CD8-positive, alpha-beta memory T cell (primary cell): ENCODE results near the gene SLF1. TPM values are rescaled to one million over a fixed set of nuclear protein-coding genes. Genes with fewer than 3 reads are reported as not detected.
A peak's percentile ranks its signal among the peaks of the same experiment; 100 is the strongest.
"Not testable (repeated sequence)": the region's sequence is repeated elsewhere in the genome, so short reads cannot be mapped to it uniquely, and the experiment has no call there.

Experiments used
- CTCF ChIA-PET: fragments of 350-600 bp; sonication (Branson Sonifier 250); formaldehyde crosslinking; loops from one replicate; lab custom pipeline; 2021; ENCODE audit warnings: antibody characterized with exemption; lab: Charles Lee
- POLR2A ChIA-PET: fragments of 350-600 bp; sonication (Branson Sonifier 250); formaldehyde crosslinking; loops from one replicate; lab custom pipeline; 2021; ENCODE audit warnings: antibody characterized with exemption; lab: Charles Lee
- DNase-seq, 5 donors: peaks; one replicate each; pipeline versions ENCODE4 v3.0.0 to v3.0.0-alpha.2; 2020 to 2022; ENCODE audit warnings: mixed read lengths in 1 of 5
- H3K27ac ChIP-seq: one replicate; pipeline ENCODE4 v1.7.0; 2013; ENCODE audit warnings: low read depth, mild to moderate bottlenecking, low read length, moderate library complexity
- H3K27me3 ChIP-seq: 2 replicates; pipeline ENCODE4 v1.7.0; 2013; ENCODE audit warnings: low read length, mild to moderate bottlenecking; ENCODE audit not compliant: insufficient read depth, poor library complexity, severe bottlenecking
- H3K36me3 ChIP-seq: 2 replicates; pipeline ENCODE4 v1.7.0; 2013; ENCODE audit warnings: mild to moderate bottlenecking, low read length, moderate library complexity; ENCODE audit not compliant: insufficient read depth
- H3K4me1 ChIP-seq: 2 replicates; pipeline ENCODE4 v1.7.0; 2013; ENCODE audit warnings: mild to moderate bottlenecking, low read length, moderate library complexity; ENCODE audit not compliant: insufficient read depth
- H3K4me3 ChIP-seq: 2 replicates; pipeline ENCODE4 v1.7.0; 2013; ENCODE audit warnings: mild to moderate bottlenecking, low read length
- H3K9me3 ChIP-seq: 2 replicates; pipeline ENCODE4 v1.7.0; 2013; ENCODE audit warnings: mild to moderate bottlenecking, low read length
- H3K27ac Mint-ChIP-seq, 8 donors: one replicate each; pipeline ENCODE4 v1.8.0; 2020 to 2021; ENCODE audit warnings: mixed read lengths in 8 of 8, mild to moderate bottlenecking in 6 of 8, inconsistent platforms in 3 of 8, moderate library complexity in 3 of 8
- H3K27me3 Mint-ChIP-seq, 2 donors: one replicate each; pipeline ENCODE4 v1.8.0; 2020 to 2021; ENCODE audit warnings: mixed read lengths in 2 of 2, mild to moderate bottlenecking in 1 of 2, moderate library complexity in 1 of 2
- H3K36me3 Mint-ChIP-seq, 3 donors: one replicate each; pipeline ENCODE4 v1.8.0; 2020 to 2021; ENCODE audit warnings: mixed read lengths in 3 of 3, inconsistent platforms in 1 of 3, mild to moderate bottlenecking in 1 of 3
- H3K4me1 Mint-ChIP-seq, 3 donors: one replicate each; pipeline ENCODE4 v1.8.0; 2020 to 2021; ENCODE audit warnings: mixed read lengths in 3 of 3, inconsistent platforms in 1 of 3, mild to moderate bottlenecking in 1 of 3
- H3K4me3 Mint-ChIP-seq, 7 donors: one replicate each; pipeline ENCODE4 v1.8.0; 2020 to 2021; ENCODE audit warnings: mixed read lengths in 7 of 7, mild to moderate bottlenecking in 6 of 7, moderate library complexity in 4 of 7, inconsistent platforms in 2 of 7
- H3K9me3 Mint-ChIP-seq, 5 donors: one replicate each; pipeline ENCODE4 v1.8.0; 2020 to 2022; ENCODE audit warnings: mixed read lengths in 5 of 5, mild to moderate bottlenecking in 3 of 5, moderate library complexity in 2 of 5, inconsistent platforms in 1 of 5
- polyA plus RNA-seq: library from polyadenylated mRNA; unstranded; fragments of 300-500 nt; fragmentation: Illumina TruSeq; gene quantifications from one replicate; pipeline ENCODE4 v1.2.3, GENCODE V29; 2021
- total RNA-seq, 2 experiments: library from RNA; stranded (reverse); gene quantifications; one replicate each; pipeline ENCODE4 v1.2.3, GENCODE V29; 2021

The SLF1 gene
- total RNA-seq (10 to 100 TPM; 12.2 to 14.0 TPM), polyA plus RNA-seq (14.0 TPM)

DNA sequence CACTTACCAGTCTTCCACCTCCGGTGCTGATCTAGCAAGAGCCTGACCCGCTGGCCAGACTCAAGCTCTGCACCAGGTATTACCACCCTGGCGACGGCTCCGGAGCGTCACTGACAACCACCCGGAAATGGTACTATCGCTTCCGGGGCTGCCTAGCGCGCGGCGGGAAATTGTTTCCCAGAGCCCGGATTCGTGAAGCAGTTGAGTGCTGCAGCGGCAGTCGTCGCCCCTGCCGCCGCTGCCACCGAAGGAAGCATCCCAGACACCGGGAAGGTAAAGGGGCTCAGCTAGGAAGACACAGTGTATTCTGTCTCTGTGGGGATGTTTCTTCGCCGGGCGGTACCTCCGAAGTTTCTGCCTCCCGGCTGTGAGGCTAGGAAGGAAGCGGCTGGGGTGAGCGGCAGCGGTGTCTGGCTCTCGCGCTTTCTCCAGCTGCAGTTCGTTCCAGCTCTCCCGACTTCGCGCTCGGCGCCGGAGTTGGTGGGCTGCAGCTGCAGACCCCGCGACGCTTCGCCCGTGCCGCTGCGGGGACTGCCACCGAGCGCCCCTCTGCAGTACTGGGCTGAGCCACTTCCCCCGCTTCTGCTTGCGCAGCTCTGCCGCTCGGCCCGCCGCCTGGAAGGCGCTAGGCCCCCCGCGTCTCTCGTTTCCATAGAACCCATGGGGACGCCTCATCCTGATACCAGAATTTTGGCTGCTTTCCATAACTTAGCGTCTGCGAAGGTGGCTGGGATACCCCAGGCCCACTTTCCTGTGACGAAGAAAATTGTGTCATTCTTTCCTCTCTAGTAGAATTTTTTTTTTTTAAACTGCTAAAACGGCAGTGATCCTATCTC, at the start of gene SLF1, which contains the start of gene KIAA0825:
Gene SLF1 (plus strand): TSS at position 177 of the 836 bp plus-strand sequence. CDS start 10,142 bp downstream, outside the sequence.
Gene KIAA0825 (minus strand): TSS at position 112 of the 836 bp plus-strand sequence. CDS start 81,478 bp downstream, outside the sequence.
- H3K27ac Mint-ChIP-seq: peak within 1 kb of the TSS; percentile 89 to 97 (median 94)
- peaks cover 0 to 14% (median 3%) of the 10 kb centered on the region in 3 donors for H3K36me3 Mint-ChIP-seq
- Histone ChIP-seq H3K36me3 (no peaks in the 10 kb centered on the region), H3K27me3 (no peaks in the 10 kb centered on the region), H3K9me3 (no peaks in the 10 kb centered on the region), H3K4me1 (peaks cover 31% of the 10 kb centered on the region), H3K4me3 (peak within 1 kb of the TSS; percentile 89), H3K27ac (peak within 1 kb of the TSS; percentile 72)
- peak within 1 kb of the TSS; percentile 88 to 98 (median 95) for H3K4me3 Mint-ChIP-seq
- peaks cover 51 to 76% (median 71%) of the 10 kb centered on the region in 3 donors for H3K4me1 Mint-ChIP-seq
- ChIA-PET POLR2A (interaction anchor here (0.9 to 1.4 kb wide), 2 partner anchors 28 to 41 kb away, joined by 3 read pairs; no protein-coding TSS in a partner anchor), CTCF (interaction anchor here (0.8 to 2.6 kb wide), 5 partner anchors 12 to 232 kb away, joined by 3 to 11 read pairs (median 3); no protein-coding TSS in a partner anchor)
- H3K27me3 Mint-ChIP-seq: no peaks in the 10 kb centered on the region
- no peaks in the 10 kb centered on the region for H3K9me3 Mint-ChIP-seq
- DNase-seq: peak; percentile 78 to 89 (median 82)

DNA sequence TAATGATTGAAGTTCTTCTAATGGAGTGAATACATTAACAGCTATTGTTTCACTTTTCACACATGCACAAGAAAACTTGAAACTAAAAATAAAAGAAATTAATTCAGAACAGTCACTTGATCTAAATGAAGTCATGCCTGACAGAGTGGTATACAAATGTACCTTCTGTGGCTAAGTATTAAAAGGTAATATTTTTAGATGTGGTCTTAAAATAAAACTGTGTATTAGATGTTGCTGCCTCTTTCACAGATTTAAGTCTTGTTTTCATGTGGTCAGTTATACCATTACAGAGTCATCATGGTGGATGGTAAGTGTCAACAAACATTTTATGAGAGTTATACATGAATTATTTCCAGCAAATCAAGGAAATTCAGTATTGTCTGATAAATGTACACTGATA, 47.1 kb upstream of the SLF1 start:
- CTCF ChIA-PET: no interaction called here
- Histone ChIP-seq H3K9me3 (no peaks in the 10 kb centered on the region), H3K4me1 (peaks cover 18% of the 10 kb centered on the region), H3K27ac (no peak overlapping the region), H3K27me3 (no peaks in the 10 kb centered on the region), H3K4me3 (no peak overlapping the region), H3K36me3 (no peaks in the 10 kb centered on the region)
- Mint-ChIP-seq H3K36me3 (no peaks in the 10 kb centered on the region), H3K27ac (no peak overlapping the region), H3K9me3 (no peaks in the 10 kb centered on the region), H3K27me3 (no peaks in the 10 kb centered on the region), H3K4me1 (peaks cover 29 to 36% (median 35%) of the 10 kb centered on the region in 3 donors), H3K4me3 (no peak overlapping the region)
- POLR2A ChIA-PET: no interaction called here
- DNase-seq: no peak

DNA sequence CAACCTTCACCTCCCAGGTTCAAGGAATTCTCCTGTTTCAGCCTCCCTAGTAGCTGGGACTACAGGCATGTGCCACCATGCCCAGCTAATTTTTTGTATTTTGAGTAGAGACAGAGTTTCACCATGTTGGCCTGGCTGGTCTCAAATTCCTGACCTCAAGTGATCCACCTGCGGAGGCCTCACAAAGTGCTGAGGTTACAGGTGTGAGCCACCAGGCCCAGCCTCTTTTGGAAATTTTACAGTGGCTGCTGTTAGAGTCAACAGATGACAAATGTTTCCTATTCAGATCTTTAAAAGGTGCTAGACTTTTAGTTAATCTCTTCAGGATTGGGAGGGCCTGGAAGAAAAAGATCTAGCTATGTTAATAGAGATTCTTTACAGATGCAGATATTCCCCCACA, 45.1 kb upstream of the SLF1 start:
- H3K9me3 ChIP-seq, CTCF ChIA-PET, H3K36me3 Mint-ChIP-seq, H3K27me3 Mint-ChIP-seq, H3K27me3 ChIP-seq, H3K4me3 ChIP-seq, H3K27ac ChIP-seq, H3K9me3 Mint-ChIP-seq, H3K36me3 ChIP-seq, POLR2A ChIA-PET: not testable (repeated sequence)
- Mint-ChIP-seq H3K4me3 (peak overlapping the region in 3 of 7 donors; percentile 14 to 37 (median 31)), H3K27ac (peak overlapping the region in 6 of 8 donors; percentile 6 to 74 (median 42)), H3K4me1 (peaks cover 46 to 56% (median 54%) of the 10 kb centered on the region in 3 donors)
- H3K4me1 ChIP-seq: peaks cover 33% of the 10 kb centered on the region
- DNase-seq: peak in 2 of 5 donors; percentile 22 to 57

DNA sequence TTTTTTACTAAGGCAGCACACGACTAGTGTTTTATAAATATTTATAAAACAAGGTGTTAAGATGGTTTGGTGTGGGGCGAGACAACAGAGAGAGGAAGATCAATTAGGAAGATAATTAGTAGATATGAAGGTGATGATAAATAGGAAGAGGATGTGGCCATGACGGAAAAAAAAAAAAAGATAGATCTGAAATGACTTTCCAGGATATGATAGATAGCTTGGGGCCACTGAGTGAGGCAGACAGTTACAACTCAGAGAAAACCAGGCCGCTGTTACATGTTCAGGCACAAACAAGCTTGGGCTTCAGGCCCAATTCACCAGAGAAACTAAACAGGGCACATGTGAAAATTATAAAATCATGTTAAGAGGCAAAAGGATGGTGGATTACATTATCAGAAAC, 43.3 kb upstream of the SLF1 start:
- no peaks in the 10 kb centered on the region for H3K36me3 Mint-ChIP-seq
- peaks cover 59 to 72% (median 70%) of the 10 kb centered on the region in 3 donors for H3K4me1 Mint-ChIP-seq
- no peaks in the 10 kb centered on the region for H3K27me3 Mint-ChIP-seq
- CTCF ChIA-PET: no interaction called here
- no peaks in the 10 kb centered on the region for H3K9me3 Mint-ChIP-seq
- H3K4me3 Mint-ChIP-seq: peak overlapping the region; percentile 12 to 85 (median 66)
- H3K27ac Mint-ChIP-seq: peak overlapping the region; percentile 33 to 92 (median 74)
- peak in 1 of 5 donors; percentile 30 for DNase-seq
- Histone ChIP-seq H3K4me3 (no peak overlapping the region), H3K4me1 (peaks cover 39% of the 10 kb centered on the region), H3K9me3 (no peaks in the 10 kb centered on the region), H3K27ac (no peak overlapping the region), H3K27me3 (no peaks in the 10 kb centered on the region), H3K36me3 (no peaks in the 10 kb centered on the region)
- POLR2A ChIA-PET: interaction anchor here (1.2 kb wide), 1 partner anchor 50 kb away, joined by 3 read pairs; no protein-coding TSS in a partner anchor

DNA sequence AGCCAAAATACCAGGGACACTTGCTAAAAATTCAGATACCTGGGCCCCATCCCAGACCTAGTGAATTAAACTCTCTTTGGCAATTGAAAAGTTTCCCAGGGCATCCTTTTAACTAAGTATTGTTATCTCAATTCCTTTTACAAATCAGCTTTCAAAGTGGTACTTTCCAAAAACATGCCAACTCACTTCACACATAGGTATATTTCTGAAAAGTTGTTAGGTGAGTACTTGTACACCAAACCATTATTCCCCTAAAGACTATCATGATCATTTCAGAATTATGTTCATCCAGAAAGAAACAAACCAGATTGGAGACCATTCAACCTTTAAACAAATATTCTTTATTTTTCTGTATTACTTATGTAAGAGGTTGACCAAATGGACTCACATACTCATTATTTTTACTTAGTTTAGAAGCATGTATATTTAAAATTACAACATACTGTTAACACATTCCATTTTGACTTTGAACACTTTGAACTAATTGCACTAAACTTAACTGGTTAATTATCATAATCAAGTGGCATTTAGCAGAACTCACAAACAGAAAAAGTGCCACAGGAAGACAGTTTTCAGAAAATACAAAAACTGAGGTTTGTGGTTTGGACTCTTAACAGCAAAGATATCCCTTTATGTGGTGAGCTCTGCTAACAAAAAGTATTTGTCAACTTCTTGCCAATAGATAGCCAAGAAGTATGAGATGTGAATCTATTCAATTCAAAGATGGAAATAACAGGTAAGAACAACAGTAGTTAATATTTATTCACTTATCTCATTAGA, 40.8 kb upstream of the SLF1 start:
- Mint-ChIP-seq H3K27me3 (no peaks in the 10 kb centered on the region), H3K9me3 (no peaks in the 10 kb centered on the region), H3K4me1 (peaks cover 65 to 87% (median 87%) of the 10 kb centered on the region in 3 donors), H3K27ac (peak overlapping the region in 6 of 8 donors; percentile 20 to 75 (median 58)), H3K36me3 (peaks cover 0 to 2% (median 1%) of the 10 kb centered on the region in 3 donors), H3K4me3 (peak overlapping the region; percentile 4 to 71 (median 59))
- peak overlapping the region; percentile 21 for H3K4me3 ChIP-seq
- H3K27me3 ChIP-seq: no peaks in the 10 kb centered on the region
- CTCF ChIA-PET: interaction anchor here (0.6 to 1.1 kb wide), 3 partner anchors 53 to 249 kb away, joined by 3 to 5 read pairs (median 4); no protein-coding TSS in a partner anchor
- peaks cover 39% of the 10 kb centered on the region for H3K4me1 ChIP-seq
- no peak overlapping the region for H3K27ac ChIP-seq
- POLR2A ChIA-PET: interaction anchor here (0.6 to 1.2 kb wide), 2 partner anchors 41 to 48 kb away, joined by 3 read pairs; partner anchors contain the start of genes KIAA0825 and SLF1
- H3K9me3 ChIP-seq: no peaks in the 10 kb centered on the region
- peak in 2 of 5 donors; percentile 4 to 69 for DNase-seq
- H3K36me3 ChIP-seq: no peaks in the 10 kb centered on the region

DNA sequence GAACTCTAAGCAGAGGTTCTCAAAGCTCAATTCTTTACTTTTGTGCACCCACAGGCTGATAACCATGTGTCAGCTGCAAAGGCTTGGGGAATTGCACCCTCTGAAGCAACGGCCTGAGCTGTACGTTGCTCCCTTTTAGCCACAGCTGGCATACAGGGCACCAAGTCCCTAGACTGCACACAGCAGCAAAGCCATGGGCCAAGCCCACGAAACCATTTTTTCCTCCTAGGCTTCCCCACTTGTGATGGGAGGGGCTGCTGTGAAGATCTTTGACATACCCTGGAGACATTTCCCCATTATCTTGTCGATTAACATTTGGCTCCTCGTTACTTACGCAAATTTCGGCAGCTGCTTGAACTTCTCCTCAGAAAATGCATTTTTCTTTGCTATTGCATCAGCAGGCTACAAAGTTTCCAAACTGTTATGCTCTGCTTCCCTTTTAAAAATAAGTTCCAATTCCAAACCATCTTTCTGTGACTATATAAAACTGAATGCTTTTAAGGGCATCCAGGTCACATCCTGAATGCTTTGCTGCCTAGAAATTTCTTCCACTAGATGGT, 23.1 kb upstream of the SLF1 start:
- H3K4me1 ChIP-seq: no peaks in the 10 kb centered on the region
- no peak overlapping the region for H3K4me3 Mint-ChIP-seq
- peaks cover 0 to 11% (median 7%) of the 10 kb centered on the region in 5 donors for H3K9me3 Mint-ChIP-seq
- POLR2A ChIA-PET: interaction anchor here (0.6 kb wide), 1 partner anchor 19 kb away, joined by 3 read pairs; no protein-coding TSS in a partner anchor
- H3K27ac Mint-ChIP-seq: no peak overlapping the region
- CTCF ChIA-PET: no interaction called here
- H3K36me3 ChIP-seq: no peaks in the 10 kb centered on the region
- DNase-seq: no peak
- peaks cover 4% of the 10 kb centered on the region for H3K9me3 ChIP-seq
- no peaks in the 10 kb centered on the region for H3K27me3 ChIP-seq
- H3K36me3 Mint-ChIP-seq: peaks cover 0 to 12% (median 5%) of the 10 kb centered on the region in 3 donors
- H3K4me1 Mint-ChIP-seq: peaks cover 1 to 8% (median 5%) of the 10 kb centered on the region in 3 donors
- H3K27me3 Mint-ChIP-seq: peaks cover 0 to 1% of the 10 kb centered on the region in 2 donors
- H3K4me3 ChIP-seq: no peak overlapping the region
- H3K27ac ChIP-seq: no peak overlapping the region

DNA sequence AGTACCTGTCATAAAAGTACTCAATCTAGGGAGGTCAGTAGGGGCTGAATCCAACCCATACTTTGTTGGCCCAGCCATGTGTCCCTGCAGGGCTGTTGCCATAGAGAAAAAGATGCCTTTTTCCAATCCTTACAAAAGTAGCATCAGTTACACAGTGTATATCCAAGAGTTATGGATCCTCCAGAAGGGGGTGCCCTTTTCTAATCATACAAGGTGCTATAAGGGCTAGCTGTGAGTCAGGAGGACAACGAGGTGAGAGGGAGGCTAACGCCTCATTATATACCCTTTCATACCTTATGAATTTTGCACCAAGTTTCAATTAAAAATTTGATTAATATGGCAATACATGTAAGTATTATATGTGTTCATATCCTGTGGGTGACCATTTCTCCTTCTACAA, 4.9 kb upstream of the SLF1 start:
- no peak for DNase-seq
- Mint-ChIP-seq H3K4me1 (peaks cover 35 to 64% (median 44%) of the 10 kb centered on the region in 3 donors), H3K4me3 (no peak overlapping the region), H3K27ac (peak overlapping the region in 2 of 8 donors; percentile 17 to 41), H3K9me3 (no peaks in the 10 kb centered on the region), H3K27me3 (no peaks in the 10 kb centered on the region), H3K36me3 (peaks cover 0 to 7% (median 5%) of the 10 kb centered on the region in 3 donors)
- Histone ChIP-seq H3K4me3 (no peak overlapping the region), H3K27me3 (no peaks in the 10 kb centered on the region), H3K4me1 (peaks cover 10% of the 10 kb centered on the region), H3K9me3 (no peaks in the 10 kb centered on the region), H3K27ac (no peak overlapping the region), H3K36me3 (no peaks in the 10 kb centered on the region)
- ChIA-PET POLR2A (no interaction called here), CTCF (no interaction called here)
